ENCODE data around the gene ENAH.
"Not testable (repeated sequence)": the region's sequence is repeated elsewhere in the genome, so short reads cannot be mapped to it uniquely, and the experiment has no call there.

The ENAH gene

GRCh38 chr1:225486856-225487255 is 166.1 kb downstream of the ENAH start:
- no peak for DNase-seq (ENCODE audit: low read depth)

- no peak for DNase-seq (ENCODE audit: low read depth)
Observed at GRCh38 chr1:225485991-225486530, 166.9 kb downstream of the ENAH start.

- DNase-seq (ENCODE audit: low read depth), result no peak
Observed at GRCh38 chr1:225485226-225485625, 167.7 kb downstream of the ENAH start.

GRCh38 chr1:225484657-225485214 is 168.2 kb downstream of the ENAH start:
- no peak for DNase-seq (ENCODE audit: low read depth)

- DNase-seq (ENCODE audit: low read depth), result no peak
Observed at GRCh38 chr1:225483818-225484656, 168.9 kb downstream of the ENAH start.

GRCh38 chr1:225482421-225482950 is 170.4 kb downstream of the ENAH start:
- no peak for DNase-seq (ENCODE audit: low read depth)

- no peak for DNase-seq (ENCODE audit: low read depth)
Observed at GRCh38 chr1:225481738-225482137, 171.2 kb downstream of the ENAH start.

- no peak for DNase-seq (ENCODE audit: low read depth)
Observed at GRCh38 chr1:225480825-225481434, 172.0 kb downstream of the ENAH start.

GRCh38 chr1:225479996-225480720 is 172.8 kb downstream of the ENAH start:
- no peak for DNase-seq (ENCODE audit: low read depth)

GRCh38 chr1:225479341-225479740 is 173.6 kb downstream of the ENAH start:
- no peak for DNase-seq (ENCODE audit: low read depth)

- DNase-seq (ENCODE audit: low read depth), result no peak
Observed at GRCh38 chr1:225477296-225477911, 175.5 kb downstream of the ENAH start.

- DNase-seq (ENCODE audit: low read depth), result no peak
Observed at GRCh38 chr1:225476538-225476988, 176.4 kb downstream of the ENAH start.

- DNase-seq (ENCODE audit: low read depth), result no peak
Observed at GRCh38 chr1:225476100-225476511, 176.8 kb downstream of the ENAH start.

GRCh38 chr1:225474986-225475820 is 177.7 kb downstream of the ENAH start:
- DNase-seq (ENCODE audit: low read depth), result peak; percentile 44

GRCh38 chr1:225474439-225474985 is 178.4 kb downstream of the ENAH start:
- DNase-seq (ENCODE audit: low read depth), result no peak

- DNase-seq (ENCODE audit: low read depth), result not testable (repeated sequence)
Observed at GRCh38 chr1:225473676-225474438, 179.1 kb downstream of the ENAH start.

- DNase-seq (ENCODE audit: low read depth), result not testable (repeated sequence)
Observed at GRCh38 chr1:225473266-225473665, 179.7 kb downstream of the ENAH start.

GRCh38 chr1:225471453-225472301 is 181.2 kb downstream of the ENAH start:
- no peak for DNase-seq (ENCODE audit: low read depth)

GRCh38 chr1:225471109-225471452 is 181.8 kb downstream of the ENAH start:
- DNase-seq (ENCODE audit: low read depth), result no peak
